CD4-positive, CD25-positive, alpha-beta regulatory T cell (primary cell): ENCODE results near the gene MINK1. TPM values are rescaled to one million over a fixed set of nuclear protein-coding genes. Genes with fewer than 3 reads are reported as not detected.
"Not testable (repeated sequence)": the region's sequence is repeated elsewhere in the genome, so short reads cannot be mapped to it uniquely, and the experiment has no call there.

Source experiments
- ATAC-seq, 2 donors: fragments of 150-1000 bp; cut with Tn5 transposase; one replicate each; pipeline ENCODE4 v1.10.0; 2021; ENCODE audit warnings: low read depth in 2 of 2, moderate number of reproducible peaks in 2 of 2, moderate library complexity in 1 of 2
- DNase-seq, 3 donors: peaks; one replicate each; pipeline versions ENCODE4 v3.0.0 to v3.0.0-alpha.2; 2012 to 2022; ENCODE audit warnings: mixed read lengths in 1 of 3
- H3K27ac ChIP-seq: one replicate; pipeline ENCODE4 v1.7.0; 2013; ENCODE audit warnings: mild to moderate bottlenecking, low read length; ENCODE audit not compliant: insufficient read depth, poor library complexity, severe bottlenecking
- H3K27me3 ChIP-seq: one replicate; pipeline ENCODE4 v1.7.0; 2013; ENCODE audit warnings: low read length; ENCODE audit not compliant: control insufficient read depth, insufficient read depth
- H3K36me3 ChIP-seq: one replicate; pipeline ENCODE4 v1.7.0; 2013; ENCODE audit warnings: mild to moderate bottlenecking, low read length, moderate library complexity; ENCODE audit not compliant: control insufficient read depth, insufficient read depth
- H3K4me1 ChIP-seq: 2 replicates; pipeline ENCODE4 v1.7.0; 2013; ENCODE audit warnings: mild to moderate bottlenecking, low read length; ENCODE audit not compliant: insufficient read depth, control insufficient read depth, poor library complexity, severe bottlenecking
- H3K4me3 ChIP-seq: one replicate; pipeline ENCODE4 v1.7.0; 2013; ENCODE audit warnings: low read depth, mild to moderate bottlenecking, low read length, moderate library complexity
- H3K9me3 ChIP-seq, 2 experiments: 1 replicate in 1 of 2; 2 replicates in 1 of 2; pipeline ENCODE4 v1.7.0; 2013; ENCODE audit warnings: low read length in 2 of 2, mild to moderate bottlenecking in 1 of 2, moderate library complexity in 1 of 2; ENCODE audit not compliant: control insufficient read depth in 2 of 2
- H3K27ac Mint-ChIP-seq, 3 donors: one replicate each; pipeline ENCODE4 v1.8.0; 2020 to 2022; ENCODE audit warnings: mild to moderate bottlenecking in 3 of 3, mixed read lengths in 3 of 3, moderate library complexity in 2 of 3
- H3K27me3 Mint-ChIP-seq: one replicate; pipeline ENCODE4 v1.8.0; 2022; ENCODE audit warnings: mild to moderate bottlenecking, mixed read lengths
- H3K36me3 Mint-ChIP-seq: one replicate; pipeline ENCODE4 v1.8.0; 2020; ENCODE audit warnings: mixed read lengths
- H3K4me1 Mint-ChIP-seq, 4 donors: one replicate each; pipeline ENCODE4 v1.8.0; 2020 to 2022; ENCODE audit warnings: mixed read lengths in 4 of 4, mild to moderate bottlenecking in 1 of 4
- H3K4me3 Mint-ChIP-seq, 4 donors: one replicate each; pipeline ENCODE4 v1.8.0; 2020 to 2022; ENCODE audit warnings: mild to moderate bottlenecking in 4 of 4, mixed read lengths in 4 of 4, moderate library complexity in 3 of 4
- H3K9me3 Mint-ChIP-seq, 7 donors: one replicate each; pipeline ENCODE4 v1.8.0; 2020 to 2022; ENCODE audit warnings: mixed read lengths in 7 of 7, mild to moderate bottlenecking in 3 of 7, moderate library complexity in 2 of 7
- polyA plus RNA-seq, 4 donors: library from polyadenylated mRNA; unstranded; fragments of 300-500 nt; fragmentation: Illumina TruSeq; gene quantifications; one replicate each; pipeline ENCODE4 v1.2.3, GENCODE V29; 2021
- total RNA-seq: library from RNA; stranded (reverse); gene quantifications from one replicate; pipeline ENCODE4 v1.2.3, GENCODE V29; 2022

MINK1 gene
- total and polyA plus RNA-seq, 5 donors from 2014 or later: 9.4 to 235 (median 13.2) TPM

DNA sequence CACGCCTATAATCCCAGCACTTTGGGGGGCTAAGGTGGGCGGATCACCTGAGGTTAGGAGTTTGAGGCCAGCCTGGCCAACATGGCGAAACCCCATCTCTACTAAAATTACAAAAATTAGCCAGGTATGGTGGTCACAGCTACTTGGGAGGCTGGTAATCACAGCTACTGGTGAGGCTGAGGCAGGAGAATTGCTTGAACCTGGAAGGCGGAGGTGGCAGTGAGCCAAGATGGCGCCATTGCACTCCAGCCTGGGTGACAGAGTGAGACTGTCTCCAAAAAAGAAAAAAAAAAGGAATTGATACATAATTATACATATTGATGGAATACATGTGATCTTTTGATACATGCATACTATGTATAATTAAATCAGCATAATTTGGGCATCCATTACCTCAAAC is 34.4 kb downstream of the MINK1 start:
- H3K27me3 Mint-ChIP-seq, H3K4me3 Mint-ChIP-seq, ATAC-seq, H3K9me3 Mint-ChIP-seq, H3K36me3 Mint-ChIP-seq, H3K27ac ChIP-seq, H3K9me3 ChIP-seq, H3K27ac Mint-ChIP-seq, H3K36me3 ChIP-seq, H3K27me3 ChIP-seq, H3K4me3 ChIP-seq, DNase-seq, H3K4me1 ChIP-seq: not testable (repeated sequence)
- peaks cover 4 to 15% (median 7%) of the 10 kb centered on the region in 4 donors for H3K4me1 Mint-ChIP-seq

DNA sequence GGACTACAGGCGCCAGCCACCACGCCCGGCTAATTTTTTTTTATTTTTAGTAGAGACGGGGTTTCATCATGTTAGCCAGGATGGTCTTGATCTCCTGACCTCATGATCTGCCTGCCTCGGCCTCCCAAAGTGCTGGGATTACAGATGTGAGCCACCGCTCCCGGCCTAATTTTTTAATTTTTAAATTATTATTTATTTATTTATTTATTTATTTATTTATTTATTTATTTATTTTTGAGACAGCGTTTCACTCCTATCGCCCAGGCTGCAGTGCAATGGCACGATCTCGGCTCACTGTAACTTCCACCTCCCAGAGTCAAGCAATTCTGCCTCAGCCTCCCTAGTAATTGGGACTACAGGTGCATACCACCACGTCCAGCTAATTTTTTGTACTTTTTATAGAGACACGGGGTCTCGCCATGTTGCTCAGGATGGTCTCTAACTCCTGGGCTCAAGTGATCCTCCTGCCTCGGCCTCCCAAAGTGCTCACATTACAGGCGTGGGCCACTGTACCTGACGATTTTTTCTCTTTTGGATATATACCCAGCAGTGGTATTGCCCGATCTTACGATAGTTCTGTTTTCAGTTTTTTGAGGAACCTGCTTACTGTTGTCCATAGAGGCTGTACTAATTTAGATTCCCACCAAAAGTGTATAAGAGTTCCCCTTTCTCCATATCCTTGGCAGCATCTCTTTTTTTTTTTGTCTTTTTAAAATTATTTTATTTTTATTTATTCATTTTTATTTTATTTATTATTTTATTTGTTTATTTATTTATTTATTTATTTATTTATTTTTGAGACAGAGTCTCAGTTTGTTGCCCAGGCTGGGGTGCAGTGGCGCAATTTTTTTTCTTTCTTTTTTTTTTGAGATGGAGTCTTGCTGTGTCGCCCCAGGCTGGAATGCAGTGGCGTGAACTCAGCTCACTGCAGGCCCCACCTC is 36.2 kb downstream of the MINK1 start:
- not testable (repeated sequence) for H3K36me3 Mint-ChIP-seq, H3K36me3 ChIP-seq, H3K9me3 Mint-ChIP-seq, H3K27ac ChIP-seq, ATAC-seq, H3K27me3 Mint-ChIP-seq, DNase-seq, H3K9me3 ChIP-seq, H3K27ac Mint-ChIP-seq, H3K27me3 ChIP-seq, H3K4me3 ChIP-seq, H3K4me1 ChIP-seq, H3K4me3 Mint-ChIP-seq
- peaks cover 5 to 19% (median 11%) of the 10 kb centered on the region in 4 donors for H3K4me1 Mint-ChIP-seq

DNA sequence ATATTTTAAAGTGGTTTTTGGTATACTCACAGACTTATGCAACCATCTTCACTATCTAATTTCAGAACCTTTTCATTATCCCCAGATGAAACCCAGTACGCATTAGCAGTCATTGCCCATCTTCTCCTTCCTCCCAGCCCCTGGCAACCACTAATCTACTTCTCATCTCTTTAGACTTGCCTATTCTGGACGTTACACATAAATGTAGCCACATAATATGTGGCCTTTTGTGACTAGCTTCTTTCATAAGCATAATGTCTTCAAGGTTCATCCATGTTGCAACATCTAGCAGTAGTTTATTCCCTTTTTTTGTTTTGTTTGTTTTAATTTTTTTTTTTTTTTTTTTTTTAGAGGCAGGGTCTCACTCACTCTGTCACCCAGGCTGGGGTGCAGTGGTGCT is 37.7 kb downstream of the MINK1 start:
- Histone ChIP-seq H3K27me3 (no peaks in the 10 kb centered on the region), H3K9me3 (no peaks in the 10 kb centered on the region), H3K4me3 (no peak overlapping the region), H3K36me3 (peaks cover 9% of the 10 kb centered on the region), H3K27ac (no peak overlapping the region), H3K4me1 (no peaks in the 10 kb centered on the region)
- peak overlapping the region in 1 of 3 donors; percentile 34 for H3K27ac Mint-ChIP-seq
- no peak overlapping the region for H3K4me3 Mint-ChIP-seq
- DNase-seq (no peak), ATAC-seq (no peak)
- peaks cover 9% of the 10 kb centered on the region for H3K36me3 Mint-ChIP-seq
- no peaks in the 10 kb centered on the region for H3K9me3 Mint-ChIP-seq
- H3K4me1 Mint-ChIP-seq: peaks cover 6 to 18% (median 11%) of the 10 kb centered on the region in 4 donors
- no peaks in the 10 kb centered on the region for H3K27me3 Mint-ChIP-seq

DNA sequence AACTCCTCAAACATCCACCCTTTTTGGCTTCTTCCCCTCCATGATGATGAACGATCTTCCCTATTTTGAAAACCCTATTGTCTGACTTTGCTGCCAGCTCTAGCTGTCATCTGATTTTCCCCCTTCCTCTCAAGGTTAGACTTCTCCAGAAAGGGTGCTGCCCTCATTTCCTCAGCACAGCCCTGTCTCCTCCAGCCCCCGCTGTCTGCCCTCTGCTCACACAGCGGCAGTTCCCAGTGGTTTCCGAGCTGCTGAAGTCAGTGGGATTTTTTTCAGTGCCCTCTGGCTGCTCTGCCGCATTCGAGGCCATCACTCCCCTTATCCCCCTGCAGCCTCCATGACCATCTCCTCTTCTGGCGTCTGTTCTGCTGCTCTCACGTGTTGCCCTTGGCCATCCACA is 39.6 kb downstream of the MINK1 start:
- Mint-ChIP-seq H3K4me3 (no peak overlapping the region), H3K36me3 (peaks cover 9% of the 10 kb centered on the region), H3K4me1 (peaks cover 6 to 18% (median 13%) of the 10 kb centered on the region in 4 donors), H3K27ac (peak overlapping the region; percentile 15 to 63 (median 52)), H3K27me3 (no peaks in the 10 kb centered on the region), H3K9me3 (no peaks in the 10 kb centered on the region)
- peaks cover 9% of the 10 kb centered on the region for H3K36me3 ChIP-seq
- no peak overlapping the region for H3K27ac ChIP-seq
- ATAC-seq (no peak), DNase-seq (no peak)
- no peaks in the 10 kb centered on the region for H3K4me1 ChIP-seq
- no peaks in the 10 kb centered on the region for H3K9me3 ChIP-seq
- no peak overlapping the region for H3K4me3 ChIP-seq
- no peaks in the 10 kb centered on the region for H3K27me3 ChIP-seq

DNA sequence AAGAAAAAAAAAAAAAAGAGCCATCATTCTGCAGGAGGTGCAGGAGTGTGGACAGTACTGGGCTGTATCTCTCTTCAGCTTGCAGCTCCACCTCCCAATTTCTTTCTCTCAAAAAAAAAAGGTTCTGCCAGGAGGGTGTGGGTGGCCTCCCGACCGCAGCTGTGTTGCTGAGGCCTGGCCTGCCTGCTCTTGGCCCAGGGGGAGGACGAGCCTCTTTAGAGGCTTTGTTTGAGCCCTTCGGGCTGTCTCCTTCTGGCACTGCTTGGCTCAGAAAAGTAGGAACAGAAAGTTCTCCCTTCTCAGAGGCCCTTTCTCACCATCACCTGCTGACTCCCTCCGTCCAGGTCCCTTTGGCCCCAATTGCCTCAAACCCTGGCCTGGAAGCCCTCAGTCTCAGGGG is 43.9 kb downstream of the MINK1 start:
- Mint-ChIP-seq H3K9me3 (no peaks in the 10 kb centered on the region), H3K27me3 (no peaks in the 10 kb centered on the region), H3K4me1 (peaks cover 2 to 16% (median 10%) of the 10 kb centered on the region in 4 donors), H3K4me3 (no peak overlapping the region), H3K36me3 (peaks cover 5% of the 10 kb centered on the region), H3K27ac (no peak overlapping the region)
- no peaks in the 10 kb centered on the region for H3K27me3 ChIP-seq
- no peaks in the 10 kb centered on the region for H3K9me3 ChIP-seq
- DNase-seq: no peak
- no peak overlapping the region for H3K4me3 ChIP-seq
- H3K27ac ChIP-seq: no peak overlapping the region
- no peaks in the 10 kb centered on the region for H3K4me1 ChIP-seq
- H3K36me3 ChIP-seq: peaks cover 22% of the 10 kb centered on the region
- no peak for ATAC-seq

DNA sequence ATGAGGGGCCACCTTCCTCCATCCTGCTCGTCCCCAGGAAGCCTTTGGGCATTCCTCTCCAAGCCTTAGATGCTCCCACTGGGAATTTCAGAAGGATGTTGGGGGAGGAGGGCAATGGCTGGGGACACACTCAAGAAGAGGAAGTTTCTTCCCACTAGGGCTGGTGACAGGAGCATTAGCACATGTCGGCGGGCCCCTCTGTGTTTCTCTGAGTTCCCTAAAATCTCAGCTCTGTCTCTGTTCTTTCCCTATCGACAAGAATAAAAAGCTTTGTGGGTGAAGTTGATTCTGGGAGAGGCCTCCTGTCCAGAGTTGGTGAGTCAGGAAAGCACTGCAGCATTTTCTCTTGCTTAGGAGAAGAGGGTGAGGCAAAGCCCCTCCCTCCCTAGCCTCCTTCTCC is 46.5 kb downstream of the MINK1 start:
- no peaks in the 10 kb centered on the region for H3K27me3 ChIP-seq
- no peaks in the 10 kb centered on the region for H3K36me3 Mint-ChIP-seq
- H3K27ac ChIP-seq: no peak overlapping the region
- H3K9me3 ChIP-seq: no peaks in the 10 kb centered on the region
- no peaks in the 10 kb centered on the region for H3K9me3 Mint-ChIP-seq
- no peak overlapping the region for H3K4me3 Mint-ChIP-seq
- H3K4me1 Mint-ChIP-seq: peaks cover 0 to 9% (median 2%) of the 10 kb centered on the region in 4 donors
- H3K27me3 Mint-ChIP-seq: no peaks in the 10 kb centered on the region
- no peak for DNase-seq
- ATAC-seq: no peak
- H3K4me3 ChIP-seq: no peak overlapping the region
- peaks cover 27% of the 10 kb centered on the region for H3K36me3 ChIP-seq
- H3K27ac Mint-ChIP-seq: no peak overlapping the region
- H3K4me1 ChIP-seq: no peaks in the 10 kb centered on the region

DNA sequence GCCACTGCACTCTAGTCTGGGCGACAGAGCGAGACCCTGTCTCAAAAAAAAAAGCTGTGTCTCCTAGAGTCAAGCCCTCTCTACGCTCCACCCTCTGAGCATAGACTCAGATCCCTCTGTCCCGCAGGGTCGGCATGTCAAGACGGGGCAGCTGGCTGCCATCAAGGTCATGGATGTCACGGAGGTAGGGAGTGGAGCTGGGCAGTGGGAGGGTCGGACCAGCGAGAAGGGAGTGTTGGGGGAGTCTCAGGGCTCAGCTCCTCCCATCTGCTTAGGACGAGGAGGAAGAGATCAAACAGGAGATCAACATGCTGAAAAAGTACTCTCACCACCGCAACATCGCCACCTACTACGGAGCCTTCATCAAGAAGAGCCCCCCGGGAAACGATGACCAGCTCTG is 47.7 kb downstream of the MINK1 start:
- no peak overlapping the region for H3K27ac Mint-ChIP-seq

More for the DNA sequence above, 47.7 kb downstream of the MINK1 start:
- H3K4me3 Mint-ChIP-seq: no peak overlapping the region
- Histone ChIP-seq H3K4me1 (no peaks in the 10 kb centered on the region), H3K27me3 (no peaks in the 10 kb centered on the region), H3K9me3 (no peaks in the 10 kb centered on the region), H3K4me3 (no peak overlapping the region), H3K36me3 (peaks cover 40% of the 10 kb centered on the region), H3K27ac (no peak overlapping the region)
- DNase-seq (no peak), ATAC-seq (no peak)
- H3K4me1 Mint-ChIP-seq: peaks cover 0 to 9% (median 2%) of the 10 kb centered on the region in 4 donors
- H3K36me3 Mint-ChIP-seq: peaks cover 6% of the 10 kb centered on the region
- H3K27me3 Mint-ChIP-seq: no peaks in the 10 kb centered on the region
- no peaks in the 10 kb centered on the region for H3K9me3 Mint-ChIP-seq
